Thyroid gland (tissue), 4 donors: Measurements from ENCODE around the gene MRM2. TPM values are rescaled to one million over a fixed set of nuclear protein-coding genes. Genes with fewer than 3 reads are reported as not detected.
A peak's percentile ranks its signal among the peaks of the same experiment; 100 is the strongest.

ENCODE experiments used
- DNase-seq, 2 donors: peaks; one replicate each; pipeline ENCODE4 v3.0.0-alpha.2; 2019
- H3K27ac ChIP-seq, 3 donors: fragments of 200-600 bp; sonication (generic); 1 replicate in 2 of 3; 2 replicates in 1 of 3; pipeline ENCODE4 v1.5.1; 2016 to 2019; ENCODE audit warnings: mild to moderate bottlenecking in 1 of 3, moderate library complexity in 1 of 3
- H3K27me3 ChIP-seq: fragments of 200-600 bp; sonication (generic); one replicate; pipeline ENCODE4 v1.5.1; 2019
- H3K36me3 ChIP-seq, 2 donors: fragments of 200-600 bp; sonication (generic); one replicate each; pipeline ENCODE4 v1.5.1; 2016 to 2019
- H3K4me1 ChIP-seq, 2 donors: fragments of 200-600 bp; sonication (generic); one replicate each; pipeline ENCODE4 v1.5.1; 2017 to 2019
- H3K4me3 ChIP-seq, 3 donors: fragments of 200-600 bp; sonication (generic); replicated peaks in 1 of 3; 1 replicate in 2 of 3; 2 replicates in 1 of 3; pipeline ENCODE4 v1.5.1; 2016; ENCODE audit warnings: mild to moderate bottlenecking in 1 of 3
- H3K9me3 ChIP-seq: fragments of 200-600 bp; sonication (generic); one replicate; pipeline ENCODE4 v1.5.1; 2017
- CTCF ChIP-seq, 6 experiments: fragments of 200-600 bp in 3 of 6; fragments of 450-650 bp in 3 of 6; sonication (generic) in 3 of 6; IDR thresholded peaks; one replicate each; pipeline ENCODE4 v1.5.1; 2016 to 2019; ENCODE audit warnings: antibody characterized with exemption in 6 of 6, mild to moderate bottlenecking in 2 of 6, inconsistent platforms in 1 of 6, moderate library complexity in 1 of 6
- POLR2A ChIP-seq, 2 donors: fragments of 450-650 bp; IDR thresholded peaks; one replicate each; pipeline ENCODE4 v1.6.1; 2017; ENCODE audit warnings: antibody characterized with exemption in 2 of 2, mild to moderate bottlenecking in 2 of 2, moderate library complexity in 1 of 2
- WGBS, 2 donors: methylation state at CpG; one replicate each; pipeline ENCODE4 v1.1.5; 2017; 5-methylcytosine and 5-hydroxymethylcytosine counted together
- intact Hi-C: fragments of 100-400 bp; cut with DNase I; formaldehyde crosslinking; loops from one replicate; pipeline ENCODE4 v1.15.1; 2023
- total RNA-seq, 4 donors: library from RNA; depleted of rRNA; stranded (reverse); fragments of >200 nt; gene quantifications; one replicate each; pipeline ENCODE4 v1.2.3, GENCODE V29; 2016

The MRM2 gene
- total RNA-seq, 4 donors from 2014 or later, result 14.7 to 23.8 (median 18.2) TPM

GRCh38 chr7:2261611-2262010 is 19.6 kb upstream of the MRM2 start:
- Histone ChIP-seq H3K9me3 (no peaks in the 10 kb centered on the region), H3K27ac (no peak overlapping the region), H3K4me3 (no peak overlapping the region), H3K27me3 (no peaks in the 10 kb centered on the region), H3K4me1 (peaks cover 3 to 4% of the 10 kb centered on the region in 2 donors), H3K36me3 (peaks cover 2% of the 10 kb centered on the region in 2 donors)
- DNase-seq, result no peak
- TF ChIP-seq CTCF (IDR thresholded peaks at IDR 0.05) (no peak), POLR2A (IDR thresholded peaks at IDR 0.05) (no peak)
- 70 to 72% methylated on average over 14 of the region's 14 CpGs for WGBS, 2 donors
- intact Hi-C loops, result no loop called here

GRCh38 chr7:2260820-2261219 is 18.8 kb upstream of the MRM2 start:
- H3K27me3 ChIP-seq, result no peaks in the 10 kb centered on the region
- no peaks in the 10 kb centered on the region for H3K9me3 ChIP-seq
- no peak overlapping the region for H3K4me3 ChIP-seq
- 36 to 57% methylated on average over 5 of the region's 5 CpGs for WGBS, 2 donors
- H3K4me1 ChIP-seq, result peaks cover 3 to 4% of the 10 kb centered on the region in 2 donors
- no peak overlapping the region for H3K27ac ChIP-seq
- no peak for TF ChIP-seq CTCF (IDR thresholded peaks at IDR 0.05)
- no peak for TF ChIP-seq POLR2A (IDR thresholded peaks at IDR 0.05)
- DNase-seq, result peak; percentile 86 to 93
- intact Hi-C loops, result no loop called here
- peaks cover 8% of the 10 kb centered on the region in 2 donors for H3K36me3 ChIP-seq

- peak; percentile 19 to 53 for DNase-seq
- Histone ChIP-seq H3K27ac (no peak overlapping the region), H3K4me3 (no peak overlapping the region), H3K27me3 (no peaks in the 10 kb centered on the region), H3K36me3 (peaks cover 8% of the 10 kb centered on the region in 2 donors), H3K4me1 (peaks cover 3 to 4% of the 10 kb centered on the region in 2 donors), H3K9me3 (no peaks in the 10 kb centered on the region)
- intact Hi-C loops, result no loop called here
- WGBS, 2 donors, result 58 to 77% methylated on average over 4 to 9 of the region's 9 CpGs
- TF ChIP-seq CTCF (IDR thresholded peaks at IDR 0.05) (no peak), POLR2A (IDR thresholded peaks at IDR 0.05) (no peak)
These were observed 17.5 kb upstream of the MRM2 start for GRCh38 chr7:2259480-2259879.

- no peaks in the 10 kb centered on the region for H3K9me3 ChIP-seq
- peaks cover 8% of the 10 kb centered on the region in 2 donors for H3K36me3 ChIP-seq
- H3K4me3 ChIP-seq, result no peak overlapping the region
- peaks cover 3 to 4% of the 10 kb centered on the region in 2 donors for H3K4me1 ChIP-seq
- 87 to 95% methylated on average over 17 to 18 of the region's 34 CpGs for WGBS, 2 donors
- DNase-seq, result no peak
- TF ChIP-seq POLR2A (IDR thresholded peaks at IDR 0.05) (no peak), CTCF (IDR thresholded peaks at IDR 0.05) (no peak)
- H3K27me3 ChIP-seq, result no peaks in the 10 kb centered on the region
- H3K27ac ChIP-seq, result no peak overlapping the region
- intact Hi-C loops, result no loop called here
These were observed 16.8 kb upstream of the MRM2 start for GRCh38 chr7:2258661-2259365.

GRCh38 chr7:2257651-2258050 is 15.6 kb upstream of the MRM2 start:
- no peak for DNase-seq

More at GRCh38 chr7:2257651-2258050, 15.6 kb upstream of the MRM2 start:
- intact Hi-C loops, result no loop called here
- TF ChIP-seq POLR2A (IDR thresholded peaks at IDR 0.05) (no peak), CTCF (IDR thresholded peaks at IDR 0.05) (no peak)
- H3K4me1 ChIP-seq, result peaks cover 3 to 4% of the 10 kb centered on the region in 2 donors
- H3K4me3 ChIP-seq, result no peak overlapping the region
- H3K9me3 ChIP-seq, result no peaks in the 10 kb centered on the region
- H3K27ac ChIP-seq, result no peak overlapping the region
- H3K27me3 ChIP-seq, result no peaks in the 10 kb centered on the region
- WGBS, 2 donors, result 95 to 96% methylated on average over 16 to 17 of the region's 17 CpGs
- peaks cover 6 to 8% of the 10 kb centered on the region in 2 donors for H3K36me3 ChIP-seq
